Aorta (tissue), 5 donors: ENCODE results near the gene CLIC5. TPM values are rescaled to one million over a fixed set of nuclear protein-coding genes. Genes with fewer than 3 reads are reported as not detected.

Experiments
- ATAC-seq: fragments of 200-7000 bp; cut with Tn5 transposase; one replicate; pipeline ENCODE4 v1.9.1; 2022; ENCODE audit warnings: moderate library complexity; ENCODE audit not compliant: low FRiP score
- DNase-seq, 2 donors: peaks; one replicate each; pipeline ENCODE4 v3.0.0-alpha.2; 2020
- H3K27ac ChIP-seq, 2 donors: one replicate each; pipeline ENCODE4 v1.5.1; 2013; ENCODE audit warnings: low read length in 2 of 2, mild to moderate bottlenecking in 2 of 2, moderate library complexity in 2 of 2, control low read depth in 1 of 2, inconsistent platforms in 1 of 2, low read depth in 1 of 2
- H3K27me3 ChIP-seq, 2 donors: one replicate each; pipeline ENCODE4 v1.6.1; 2013; ENCODE audit warnings: control low read depth in 1 of 2, low read length in 1 of 2, mild to moderate bottlenecking in 1 of 2, moderate library complexity in 1 of 2; ENCODE audit not compliant: insufficient read depth in 2 of 2, control insufficient read depth in 1 of 2
- H3K36me3 ChIP-seq, 2 donors: one replicate each; pipeline ENCODE4 v1.6.1; 2013; ENCODE audit warnings: control low read depth in 1 of 2, low read length in 1 of 2, mild to moderate bottlenecking in 1 of 2; ENCODE audit not compliant: insufficient read depth in 2 of 2, control insufficient read depth in 1 of 2
- H3K4me1 ChIP-seq, 2 donors: one replicate each; pipeline ENCODE4 v1.6.1; 2013; ENCODE audit warnings: low read length in 2 of 2, control low read depth in 1 of 2, mild to moderate bottlenecking in 1 of 2, moderate library complexity in 1 of 2; ENCODE audit not compliant: insufficient read depth in 2 of 2, control insufficient read depth in 1 of 2
- H3K4me3 ChIP-seq, 2 donors: one replicate each; pipeline ENCODE4 v1.5.1; 2013; ENCODE audit warnings: low read length in 2 of 2, control low read depth in 1 of 2, mild to moderate bottlenecking in 1 of 2
- H3K9me3 ChIP-seq: one replicate; pipeline ENCODE4 v1.6.1; 2013; ENCODE audit warnings: mild to moderate bottlenecking, low read length; ENCODE audit not compliant: control insufficient read depth
- WGBS, 2 donors: extraction: QIAGEN DNeasy Blood & Tissue Kit; methylation state at CpG; one replicate each; pipeline ENCODE4 v1.1.7; 2013; 5-methylcytosine and 5-hydroxymethylcytosine counted together
- intact Hi-C, 2 donors: fragments of 100-400 bp; cut with DNase I; formaldehyde crosslinking; loops; one replicate each; pipeline versions ENCODE4 v1.14.2 to v1.15.0; 2022
- polyA plus RNA-seq, 2 donors: library from polyadenylated mRNA; stranded (reverse); fragments of 200-250 nt; gene quantifications; one replicate each; pipeline ENCODE4 v1.2.3, GENCODE V29; 2013
- total RNA-seq, 2 donors: library from RNA; stranded (reverse); fragmentation: NEBNext Ultra II Directional; extraction: Animal tissue kit (Norgen Biotek cat#: 25700); gene quantifications; one replicate each; pipeline ENCODE4 v1.2.1, GENCODE V29; 2021
- donor health status: healthy with polysubstance abuse.
- donor health status: Bipolar disorder and iron deficiency.
- donor health status: DM: no; HTN: no; CAD: no.
- donor health status: DM: no; HTN: no; CAD: no.
- donor health status: DM: yes; HTN: yes; CAD: no.

The CLIC5 gene
- total and polyA plus RNA-seq, 4 donors, result 0.10 to 9.2 (median 4.7) TPM

DNA sequence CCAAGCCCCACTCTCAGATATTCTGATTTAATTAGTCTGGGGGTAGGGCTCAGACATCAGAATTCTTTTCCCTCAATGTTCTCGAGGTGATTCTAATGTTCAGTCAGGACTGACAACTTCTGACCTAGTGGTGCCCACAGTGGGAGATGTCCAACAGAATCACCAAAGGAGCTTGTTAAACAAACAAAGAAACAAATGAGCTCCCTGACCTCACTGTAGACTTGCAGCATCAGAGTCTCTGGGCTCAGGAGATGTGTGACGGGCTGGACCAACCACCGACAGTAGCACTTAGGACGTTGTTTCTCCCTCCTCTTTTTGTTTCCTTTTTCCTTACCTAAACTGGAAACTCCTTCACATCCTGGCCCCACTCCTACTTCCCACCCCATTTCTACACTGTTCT lies 49.3 kb downstream of the CLIC5 start:
- Histone ChIP-seq H3K27me3 (peaks cover 0 to 2% of the 10 kb centered on the region in 2 donors), H3K4me3 (no peak overlapping the region), H3K27ac (no peak overlapping the region), H3K36me3 (no peaks in the 10 kb centered on the region), H3K9me3 (peaks cover 6% of the 10 kb centered on the region), H3K4me1 (no peaks in the 10 kb centered on the region)
- 65 to 66% methylated on average over 4 of the region's 4 CpGs for WGBS, 2 donors
- intact Hi-C loops, result no loop called here
- DNase-seq (no peak), ATAC-seq (no peak)

GRCh38 chr6:45965792-45966191 lies 49.9 kb downstream of the CLIC5 start:
- H3K36me3 ChIP-seq, result no peaks in the 10 kb centered on the region
- ATAC-seq (no peak), DNase-seq (no peak)
- 54 to 57% methylated on average over 1 of the region's 1 CpG for WGBS, 2 donors
- H3K9me3 ChIP-seq, result peaks cover 6% of the 10 kb centered on the region
- H3K27me3 ChIP-seq, result peaks cover 0 to 2% of the 10 kb centered on the region in 2 donors
- no peaks in the 10 kb centered on the region for H3K4me1 ChIP-seq
- H3K27ac ChIP-seq, result no peak overlapping the region
- H3K4me3 ChIP-seq, result no peak overlapping the region
- intact Hi-C loops, result no loop called here

DNA sequence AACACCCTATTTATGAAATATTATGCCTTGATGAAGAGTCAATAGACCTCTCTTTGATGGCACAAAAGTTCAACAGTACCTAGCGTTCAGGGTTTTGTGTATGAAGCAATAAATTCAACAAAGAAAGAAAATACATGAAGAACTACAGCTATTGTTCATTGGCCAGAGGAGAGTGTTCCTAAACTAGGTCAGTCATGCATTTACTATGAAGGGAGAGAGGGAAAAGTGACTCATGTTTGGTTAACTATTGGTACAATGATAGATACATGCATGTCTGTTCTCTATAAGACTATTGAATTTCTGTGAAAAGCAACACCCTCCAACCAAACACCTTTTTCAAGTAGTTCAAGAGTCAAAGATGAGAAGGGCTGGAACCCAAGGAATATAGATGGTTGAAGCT lies 50.7 kb downstream of the CLIC5 start:
- WGBS, 2 donors, result 81 to 82% methylated on average over 1 of the region's 1 CpG
- Histone ChIP-seq H3K4me3 (no peak overlapping the region), H3K27me3 (peaks cover 0 to 2% of the 10 kb centered on the region in 2 donors), H3K36me3 (no peaks in the 10 kb centered on the region), H3K27ac (no peak overlapping the region), H3K9me3 (peaks cover 6% of the 10 kb centered on the region), H3K4me1 (no peaks in the 10 kb centered on the region)
- DNase-seq, result no peak
- intact Hi-C loops, result no loop called here
- ATAC-seq, result no peak

DNA sequence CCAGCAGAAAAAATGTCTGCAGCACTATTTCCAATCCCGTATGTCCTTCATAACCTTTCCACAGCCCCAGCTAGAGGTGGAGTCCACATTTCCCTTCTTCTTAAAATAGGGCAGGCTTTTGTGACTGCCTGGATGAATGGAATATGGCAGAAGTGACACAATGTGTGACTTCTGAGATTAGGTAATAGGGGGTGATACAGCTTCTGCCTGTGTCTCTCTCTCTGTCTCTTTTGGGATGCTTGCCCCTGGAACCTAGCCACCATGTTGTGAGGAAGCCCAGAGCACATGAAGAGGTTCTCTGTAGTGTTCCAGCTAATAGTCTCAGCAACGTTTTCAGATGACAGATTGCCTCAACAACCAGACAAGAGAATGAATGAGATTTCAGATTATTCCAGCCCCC lies 51.4 kb downstream of the CLIC5 start:
- no peaks in the 10 kb centered on the region for H3K36me3 ChIP-seq
- ATAC-seq (no peak), DNase-seq (no peak)
- H3K9me3 ChIP-seq, result peaks cover 6% of the 10 kb centered on the region
- WGBS, 2 donors, result 50 to 64% methylated on average over 2 of the region's 2 CpGs
- no peaks in the 10 kb centered on the region for H3K4me1 ChIP-seq
- intact Hi-C loops, result no loop called here
- H3K27me3 ChIP-seq, result peaks cover 0 to 2% of the 10 kb centered on the region in 2 donors
- H3K27ac ChIP-seq, result no peak overlapping the region
- H3K4me3 ChIP-seq, result no peak overlapping the region

- Histone ChIP-seq H3K4me1 (no peaks in the 10 kb centered on the region), H3K27me3 (peaks cover 0 to 2% of the 10 kb centered on the region in 2 donors), H3K36me3 (no peaks in the 10 kb centered on the region), H3K4me3 (no peak overlapping the region), H3K27ac (no peak overlapping the region), H3K9me3 (peaks cover 6% of the 10 kb centered on the region)
- intact Hi-C loops, result no loop called here
- ATAC-seq (no peak), DNase-seq (no peak)
These were observed 51.8 kb downstream of the CLIC5 start for GRCh38 chr6:45963896-45964295.

- Histone ChIP-seq H3K27me3 (peaks cover 0 to 6% of the 10 kb centered on the region in 2 donors), H3K4me3 (no peak overlapping the region), H3K36me3 (no peaks in the 10 kb centered on the region), H3K4me1 (no peaks in the 10 kb centered on the region), H3K9me3 (peaks cover 6% of the 10 kb centered on the region), H3K27ac (no peak overlapping the region)
- 84 to 87% methylated on average over 2 of the region's 2 CpGs for WGBS, 2 donors
- no peak for ATAC-seq
- DNase-seq, result no peak
- intact Hi-C loops, result no loop called here
These were observed 54.5 kb downstream of the CLIC5 start for GRCh38 chr6:45961125-45961524.

GRCh38 chr6:45959534-45960145 lies 56.0 kb downstream of the CLIC5 start:
- no peak for DNase-seq
- Histone ChIP-seq H3K9me3 (peaks cover 7% of the 10 kb centered on the region), H3K4me1 (no peaks in the 10 kb centered on the region), H3K36me3 (no peaks in the 10 kb centered on the region), H3K27me3 (peaks cover 0 to 4% of the 10 kb centered on the region in 2 donors), H3K27ac (no peak overlapping the region), H3K4me3 (no peak overlapping the region)
- intact Hi-C loops, result no loop called here
- 43 to 50% methylated on average over 4 of the region's 4 CpGs for WGBS, 2 donors
- ATAC-seq, result no peak

DNA sequence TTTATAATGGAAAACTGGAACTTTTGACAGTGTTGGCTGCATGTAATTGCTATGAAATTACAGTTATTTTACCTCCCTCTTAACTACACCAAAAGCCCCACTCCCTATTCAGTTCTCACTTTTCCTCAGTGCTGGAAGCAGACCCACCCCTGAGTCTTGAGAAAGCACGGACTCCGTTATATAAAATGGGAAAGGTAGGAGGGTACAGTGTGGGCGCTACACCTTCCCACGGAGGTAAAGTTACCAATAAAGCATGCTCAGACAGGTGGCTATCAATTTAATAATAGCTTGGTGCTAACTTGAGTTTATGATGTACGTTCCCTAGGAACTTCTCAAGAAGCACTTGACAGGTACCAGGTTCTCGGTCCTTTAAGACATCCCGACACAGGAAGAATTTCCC lies 59.0 kb downstream of the CLIC5 start:
- H3K27me3 ChIP-seq, result peaks cover 0 to 4% of the 10 kb centered on the region in 2 donors
- no peak overlapping the region for H3K4me3 ChIP-seq
- H3K9me3 ChIP-seq, result peaks cover 1% of the 10 kb centered on the region
- H3K27ac ChIP-seq, result no peak overlapping the region
- intact Hi-C loops, result no loop called here
- WGBS, 2 donors, result 81 to 83% methylated on average over 7 of the region's 7 CpGs
- DNase-seq (no peak), ATAC-seq (no peak)
- H3K4me1 ChIP-seq, result no peaks in the 10 kb centered on the region
- H3K36me3 ChIP-seq, result no peaks in the 10 kb centered on the region

DNA sequence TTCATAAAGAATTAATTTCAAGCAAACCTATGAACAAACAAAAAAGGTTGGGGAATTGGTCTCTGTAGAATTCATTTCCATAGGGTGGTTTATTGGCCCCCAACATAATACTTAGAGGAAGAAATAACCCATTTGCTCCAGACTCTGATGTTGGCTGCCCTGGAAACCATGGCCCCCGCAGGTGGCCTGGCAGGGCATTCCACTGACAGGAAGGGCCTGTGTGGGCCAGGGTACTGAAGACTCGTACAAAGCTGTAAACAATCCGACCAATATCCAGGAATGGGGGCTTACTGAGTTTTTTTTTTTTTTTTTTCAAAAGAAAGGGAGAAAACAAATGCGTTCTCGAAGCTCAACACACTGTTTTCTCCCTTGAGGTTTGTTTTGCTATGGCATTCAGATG lies 59.5 kb downstream of the CLIC5 start:
- Histone ChIP-seq H3K4me3 (no peak overlapping the region), H3K27me3 (peaks cover 0 to 4% of the 10 kb centered on the region in 2 donors), H3K9me3 (peaks cover 1% of the 10 kb centered on the region), H3K4me1 (no peaks in the 10 kb centered on the region), H3K36me3 (no peaks in the 10 kb centered on the region), H3K27ac (no peak overlapping the region)
- 44 to 49% methylated on average over 5 of the region's 5 CpGs for WGBS, 2 donors
- no peak for ATAC-seq
- intact Hi-C loops, result no loop called here
- no peak for DNase-seq
